Ovary (tissue), 3 donors: ENCODE results near the gene GATA1.

ENCODE experiments used
- EP300 ChIP-seq: sonication (generic); formaldehyde crosslinking; IDR thresholded peaks from one replicate; pipeline ENCODE4 v1.6.1; 2017; ENCODE audit warnings: antibody characterized with exemption
- POLR2A ChIP-seq: fragments of 450-650 bp; IDR thresholded peaks from one replicate; pipeline ENCODE4 v1.6.1; 2017; ENCODE audit warnings: antibody characterized with exemption, mild to moderate bottlenecking, moderate library complexity
- TF ChIP-seq, protein P1 (sequence below), 3 donors: fragments of 450-650 bp in 2 of 3; fragments of 200-600 bp in 1 of 3; IDR thresholded peaks; one replicate each; pipeline versions ENCODE4 v1.5.1 to v1.8.0; 2016 to 2022; ENCODE audit warnings: antibody characterized with exemption in 3 of 3, mild to moderate bottlenecking in 1 of 3
- donor health status: DM: no; HTN: no; CAD: no.

DNA sequence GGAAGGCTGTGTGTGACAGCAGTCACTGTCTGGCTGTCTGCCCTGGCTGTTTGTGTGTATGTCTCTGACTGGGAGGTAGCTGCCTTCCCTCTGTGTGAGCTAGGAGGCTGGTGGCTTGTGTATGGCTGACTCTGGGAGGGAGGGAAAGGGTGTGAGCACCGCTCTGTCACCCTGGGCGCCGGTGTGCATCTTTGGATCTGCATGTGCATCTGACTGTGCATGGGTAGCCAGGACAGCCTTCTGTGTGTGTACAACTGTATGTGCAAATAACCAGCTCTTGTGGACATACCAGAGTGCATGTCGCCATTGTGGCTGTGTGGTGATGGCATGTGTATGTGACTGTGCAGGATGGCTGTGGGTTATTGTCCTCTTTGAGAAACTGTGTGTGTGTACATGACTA is 32.5 kb downstream of the GATA1 start:
- TF ChIP-seq, protein P1, sequence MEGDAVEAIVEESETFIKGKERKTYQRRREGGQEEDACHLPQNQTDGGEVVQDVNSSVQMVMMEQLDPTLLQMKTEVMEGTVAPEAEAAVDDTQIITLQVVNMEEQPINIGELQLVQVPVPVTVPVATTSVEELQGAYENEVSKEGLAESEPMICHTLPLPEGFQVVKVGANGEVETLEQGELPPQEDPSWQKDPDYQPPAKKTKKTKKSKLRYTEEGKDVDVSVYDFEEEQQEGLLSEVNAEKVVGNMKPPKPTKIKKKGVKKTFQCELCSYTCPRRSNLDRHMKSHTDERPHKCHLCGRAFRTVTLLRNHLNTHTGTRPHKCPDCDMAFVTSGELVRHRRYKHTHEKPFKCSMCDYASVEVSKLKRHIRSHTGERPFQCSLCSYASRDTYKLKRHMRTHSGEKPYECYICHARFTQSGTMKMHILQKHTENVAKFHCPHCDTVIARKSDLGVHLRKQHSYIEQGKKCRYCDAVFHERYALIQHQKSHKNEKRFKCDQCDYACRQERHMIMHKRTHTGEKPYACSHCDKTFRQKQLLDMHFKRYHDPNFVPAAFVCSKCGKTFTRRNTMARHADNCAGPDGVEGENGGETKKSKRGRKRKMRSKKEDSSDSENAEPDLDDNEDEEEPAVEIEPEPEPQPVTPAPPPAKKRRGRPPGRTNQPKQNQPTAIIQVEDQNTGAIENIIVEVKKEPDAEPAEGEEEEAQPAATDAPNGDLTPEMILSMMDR (IDR thresholded peaks at IDR 0.05), result no peak
- TF ChIP-seq EP300, result no peak
- TF ChIP-seq POLR2A, result no peak
